ENCODE data around the gene KRTAP4-16.

- no peak for TF ChIP-seq CTCF (conservative IDR thresholded peaks at IDR 0.05)
- no peak for TF ChIP-seq EZH2 (IDR thresholded peaks at IDR 0.05; ENCODE audit: low read depth)
These were observed 33.0 kb downstream of the KRTAP4-16 start for GRCh38 chr17:41069031-41069430.

All from PC-9 (cell line).